Measurements from ENCODE around the gene GCN1. TPM values are rescaled to one million over a fixed set of nuclear protein-coding genes. Genes with fewer than 3 reads are reported as not detected.

GCN1 gene
- polyA plus RNA-seq, 2 of the 4 experiments (the other 2 are of a cell fraction), result 43.2 to 64.1 TPM

DNA sequence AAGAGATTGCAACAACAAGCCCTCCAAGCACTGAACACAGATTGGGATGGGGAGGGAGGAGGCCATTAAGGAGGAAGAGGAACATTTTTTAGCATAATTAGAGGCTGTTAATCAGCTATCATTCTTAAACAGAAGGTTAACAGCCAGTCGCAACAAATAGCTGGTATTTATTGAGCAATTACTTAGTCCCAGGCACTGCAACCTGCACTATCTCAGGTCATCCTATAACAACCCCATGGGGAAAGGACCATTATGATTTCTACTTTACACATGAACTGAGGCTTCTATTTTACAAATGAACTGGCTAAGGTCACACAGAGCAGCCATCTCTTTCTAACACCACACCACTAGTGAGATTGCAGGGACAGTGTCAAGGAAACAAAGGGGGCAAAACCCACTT is 88.4 kb downstream of the GCN1 start:
- Histone ChIP-seq H3K4me3 (no peak overlapping the region), H3K4me1 (peaks cover 6% of the 10 kb centered on the region; the same call in 1 of the 3 replicates), H3K4me2 (no peak overlapping the region), H3K27ac (no peak overlapping the region), H3K9me3 (no peaks in the 10 kb centered on the region)
- FAIRE-seq, result no peak
- ChIA-PET POLR2A (no interaction called here), CTCF (interaction anchor here (1.0 kb wide), 1 partner anchor 9 kb away, joined by 3 read pairs; no protein-coding TSS in a partner anchor)
- no peak for DNase-seq (ENCODE audit: low read depth in 1 of 2, low spot score in 1 of 2)
- no peak for ATAC-seq
- 90% methylated on average over 1 of the region's 1 CpG for WGBS (ENCODE audit: missing lambda C conversion rate)
- no peak for TF ChIP-seq CBX2 (IDR thresholded peaks at IDR 0.05; ENCODE audit: borderline replicate concordance, low read depth)
- no peak for TF ChIP-seq KDM5A (IDR thresholded peaks at IDR 0.05)
- TF ChIP-seq HDAC2 (IDR thresholded peaks at IDR 0.05), result no peak
- TF ChIP-seq RFX5 (IDR thresholded peaks at IDR 0.05), result no peak
- TF ChIP-seq ZNF302 (CRISPR knock-in tag; IDR thresholded peaks at IDR 0.05), result no peak
- TF ChIP-seq ZC3H11A (IDR thresholded peaks at IDR 0.05), result no peak
- TF ChIP-seq, protein P1, sequence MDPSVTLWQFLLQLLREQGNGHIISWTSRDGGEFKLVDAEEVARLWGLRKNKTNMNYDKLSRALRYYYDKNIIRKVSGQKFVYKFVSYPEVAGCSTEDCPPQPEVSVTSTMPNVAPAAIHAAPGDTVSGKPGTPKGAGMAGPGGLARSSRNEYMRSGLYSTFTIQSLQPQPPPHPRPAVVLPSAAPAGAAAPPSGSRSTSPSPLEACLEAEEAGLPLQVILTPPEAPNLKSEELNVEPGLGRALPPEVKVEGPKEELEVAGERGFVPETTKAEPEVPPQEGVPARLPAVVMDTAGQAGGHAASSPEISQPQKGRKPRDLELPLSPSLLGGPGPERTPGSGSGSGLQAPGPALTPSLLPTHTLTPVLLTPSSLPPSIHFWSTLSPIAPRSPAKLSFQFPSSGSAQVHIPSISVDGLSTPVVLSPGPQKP (IDR thresholded peaks at IDR 0.05; ENCODE audit: low read depth, low read length), result no peak
- no peak for TF ChIP-seq EHF (CRISPR knock-in tag; IDR thresholded peaks at IDR 0.05)

DNA sequence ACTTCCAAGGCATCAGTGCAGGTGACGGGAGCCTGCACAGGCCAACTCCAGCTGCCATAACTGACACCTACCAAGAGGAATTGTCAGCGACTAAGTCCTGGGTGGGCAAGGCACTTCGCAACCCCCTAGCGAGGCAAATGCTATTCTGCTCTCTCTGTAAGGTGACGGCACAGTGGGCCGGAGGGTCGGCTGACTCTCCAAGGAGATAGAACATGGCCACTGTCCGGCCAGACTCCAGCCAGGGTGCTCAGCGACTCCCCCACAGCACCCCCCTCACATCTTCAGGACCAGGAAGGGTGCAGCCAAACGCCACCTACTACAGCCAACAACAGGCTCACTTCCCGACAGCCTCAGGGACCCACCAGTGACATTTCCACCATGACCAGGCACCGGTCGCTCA is 91.1 kb downstream of the GCN1 start:
- POLR2A ChIA-PET, result no interaction called here
- Histone ChIP-seq H3K9me3 (no peaks in the 10 kb centered on the region), H3K4me3 (no peak overlapping the region), H3K4me1 (peaks cover 6% of the 10 kb centered on the region; the same call in 1 of the 3 replicates), H3K4me2 (no peak overlapping the region), H3K27ac (no peak overlapping the region)
- no peak for DNase-seq (ENCODE audit: low read depth in 1 of 2, low spot score in 1 of 2)
- no peak for ATAC-seq
- TF ChIP-seq HOXA7 (CRISPR knock-in tag; IDR thresholded peaks at IDR 0.05) (no peak), FOSB (CRISPR knock-in tag; IDR thresholded peaks at IDR 0.05) (no peak), HDAC2 (IDR thresholded peaks at IDR 0.05) (no peak), RNF2 (IDR thresholded peaks at IDR 0.05; ENCODE audit: borderline replicate concordance, low read depth) (no peak), ZNF302 (CRISPR knock-in tag; IDR thresholded peaks at IDR 0.05) (no peak), ESRRA (IDR thresholded peaks at IDR 0.05; ENCODE audit: borderline replicate concordance, low read length) (no peak), MYC (IDR thresholded peaks at IDR 0.05; ENCODE audit: borderline replicate concordance, low read length) (no peak), ZFP36 (IDR thresholded peaks at IDR 0.05; ENCODE audit: borderline replicate concordance, partially characterized antibody) (no peak), POLR2A (IDR thresholded peaks at IDR 0.05; ENCODE audit: low read length) (no peak), EHF (CRISPR knock-in tag; IDR thresholded peaks at IDR 0.05) (no peak), HOXB5 (CRISPR knock-in tag; IDR thresholded peaks at IDR 0.05) (no peak), GATA3 (IDR thresholded peaks at IDR 0.05; ENCODE audit: borderline replicate concordance) (no peak)
- TF ChIP-seq, protein P2, sequence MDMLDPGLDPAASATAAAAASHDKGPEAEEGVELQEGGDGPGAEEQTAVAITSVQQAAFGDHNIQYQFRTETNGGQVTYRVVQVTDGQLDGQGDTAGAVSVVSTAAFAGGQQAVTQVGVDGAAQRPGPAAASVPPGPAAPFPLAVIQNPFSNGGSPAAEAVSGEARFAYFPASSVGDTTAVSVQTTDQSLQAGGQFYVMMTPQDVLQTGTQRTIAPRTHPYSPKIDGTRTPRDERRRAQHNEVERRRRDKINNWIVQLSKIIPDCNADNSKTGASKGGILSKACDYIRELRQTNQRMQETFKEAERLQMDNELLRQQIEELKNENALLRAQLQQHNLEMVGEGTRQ (IDR thresholded peaks at IDR 0.05), result no peak
- TF ChIP-seq, protein P3, sequence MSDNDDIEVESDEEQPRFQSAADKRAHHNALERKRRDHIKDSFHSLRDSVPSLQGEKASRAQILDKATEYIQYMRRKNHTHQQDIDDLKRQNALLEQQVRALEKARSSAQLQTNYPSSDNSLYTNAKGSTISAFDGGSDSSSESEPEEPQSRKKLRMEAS (IDR thresholded peaks at IDR 0.05), result no peak
- TF ChIP-seq, protein P4, sequence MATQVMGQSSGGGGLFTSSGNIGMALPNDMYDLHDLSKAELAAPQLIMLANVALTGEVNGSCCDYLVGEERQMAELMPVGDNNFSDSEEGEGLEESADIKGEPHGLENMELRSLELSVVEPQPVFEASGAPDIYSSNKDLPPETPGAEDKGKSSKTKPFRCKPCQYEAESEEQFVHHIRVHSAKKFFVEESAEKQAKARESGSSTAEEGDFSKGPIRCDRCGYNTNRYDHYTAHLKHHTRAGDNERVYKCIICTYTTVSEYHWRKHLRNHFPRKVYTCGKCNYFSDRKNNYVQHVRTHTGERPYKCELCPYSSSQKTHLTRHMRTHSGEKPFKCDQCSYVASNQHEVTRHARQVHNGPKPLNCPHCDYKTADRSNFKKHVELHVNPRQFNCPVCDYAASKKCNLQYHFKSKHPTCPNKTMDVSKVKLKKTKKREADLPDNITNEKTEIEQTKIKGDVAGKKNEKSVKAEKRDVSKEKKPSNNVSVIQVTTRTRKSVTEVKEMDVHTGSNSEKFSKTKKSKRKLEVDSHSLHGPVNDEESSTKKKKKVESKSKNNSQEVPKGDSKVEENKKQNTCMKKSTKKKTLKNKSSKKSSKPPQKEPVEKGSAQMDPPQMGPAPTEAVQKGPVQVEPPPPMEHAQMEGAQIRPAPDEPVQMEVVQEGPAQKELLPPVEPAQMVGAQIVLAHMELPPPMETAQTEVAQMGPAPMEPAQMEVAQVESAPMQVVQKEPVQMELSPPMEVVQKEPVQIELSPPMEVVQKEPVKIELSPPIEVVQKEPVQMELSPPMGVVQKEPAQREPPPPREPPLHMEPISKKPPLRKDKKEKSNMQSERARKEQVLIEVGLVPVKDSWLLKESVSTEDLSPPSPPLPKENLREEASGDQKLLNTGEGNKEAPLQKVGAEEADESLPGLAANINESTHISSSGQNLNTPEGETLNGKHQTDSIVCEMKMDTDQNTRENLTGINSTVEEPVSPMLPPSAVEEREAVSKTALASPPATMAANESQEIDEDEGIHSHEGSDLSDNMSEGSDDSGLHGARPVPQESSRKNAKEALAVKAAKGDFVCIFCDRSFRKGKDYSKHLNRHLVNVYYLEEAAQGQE (IDR thresholded peaks at IDR 0.05), result no peak
- WGBS (ENCODE audit: missing lambda C conversion rate), result 97% methylated on average over 12 of the region's 13 CpGs
- CTCF ChIA-PET, result interaction anchor here (0.9 to 1.7 kb wide), 2 partner anchors 8 to 16 kb away, joined by 3 to 7 read pairs; no protein-coding TSS in a partner anchor
- no peak for FAIRE-seq
